Retina (tissue), 1 donor: ENCODE data around the gene PDE4A.
A peak's percentile ranks its signal among the peaks of the same experiment; 100 is the strongest.

ENCODE experiments used
- DNase-seq: peaks from one replicate; pipeline ENCODE4 v3.0.0-alpha.2; 2016

PDE4A gene

GRCh38 chr19:10516671-10517286, 96.4 kb downstream of the PDE4A start:
- no peak for DNase-seq

GRCh38 chr19:10517361-10517759, 97.0 kb downstream of the PDE4A start, which contains the start of gene S1PR5:
Gene S1PR5, minus strand, starts transcription at chr19:10517447. Its CDS starts 2,436 bp downstream, at chr19:10515011.
- no peak for DNase-seq

GRCh38 chr19:10517760-10518443, 97.6 kb downstream of the PDE4A start:
- DNase-seq: peak; percentile 24

GRCh38 chr19:10518444-10519361, 98.4 kb downstream of the PDE4A start:
- DNase-seq: peak; percentile 11
